ENCODE results near the gene TEX53.

Gene TEX53

GRCh38 chr9:114641967-114642366 lies 15.6 kb downstream of the TEX53 start:
- TF ChIP-seq POLR2A (IDR thresholded peaks at IDR 0.05; ENCODE audit: low read depth, low read length) = no peak
- no peak for FAIRE-seq
- DNase-seq (ENCODE audit: insufficient read length, low spot score) = no peak

GRCh38 chr9:114638404-114638803 lies 19.2 kb downstream of the TEX53 start:
- no peak for FAIRE-seq

GRCh38 chr9:114634387-114634786 lies 23.2 kb downstream of the TEX53 start:
- no peak for TF ChIP-seq POLR2A (IDR thresholded peaks at IDR 0.05; ENCODE audit: low read depth, low read length)
- DNase-seq (ENCODE audit: insufficient read length, low spot score) (no peak), FAIRE-seq (no peak)

More at GRCh38 chr9:114638404-114638803, 19.2 kb downstream of the TEX53 start:
- no peak for TF ChIP-seq POLR2A (IDR thresholded peaks at IDR 0.05; ENCODE audit: low read depth, low read length)
- no peak for DNase-seq (ENCODE audit: insufficient read length, low spot score)

GRCh38 chr9:114633438-114634089 lies 24.0 kb downstream of the TEX53 start:
- no peak for DNase-seq (ENCODE audit: insufficient read length, low spot score)
- no peak for TF ChIP-seq POLR2A (IDR thresholded peaks at IDR 0.05; ENCODE audit: low read depth, low read length)
- FAIRE-seq = no peak

- no peak for DNase-seq (ENCODE audit: insufficient read length, low spot score)
- no peak for TF ChIP-seq POLR2A (IDR thresholded peaks at IDR 0.05; ENCODE audit: low read depth, low read length)
- no peak for FAIRE-seq
Observed at GRCh38 chr9:114631166-114631565, 26.4 kb downstream of the TEX53 start.

GRCh38 chr9:114629563-114630090 lies 28.0 kb downstream of the TEX53 start:
- no peak for FAIRE-seq
- TF ChIP-seq POLR2A (IDR thresholded peaks at IDR 0.05; ENCODE audit: low read depth, low read length) = no peak
- DNase-seq (ENCODE audit: insufficient read length, low spot score) = no peak

GRCh38 chr9:114627553-114627952 lies 30.1 kb downstream of the TEX53 start:
- FAIRE-seq = no peak
- DNase-seq (ENCODE audit: insufficient read length, low spot score) = no peak
- no peak for TF ChIP-seq POLR2A (IDR thresholded peaks at IDR 0.05; ENCODE audit: low read depth, low read length)

- TF ChIP-seq POLR2A (IDR thresholded peaks at IDR 0.05; ENCODE audit: low read depth, low read length) = no peak
- FAIRE-seq (no peak), DNase-seq (ENCODE audit: insufficient read length, low spot score) (no peak)
Observed at GRCh38 chr9:114626415-114627020, 31.1 kb downstream of the TEX53 start.

GRCh38 chr9:114624677-114625076 lies 32.9 kb downstream of the TEX53 start:
- FAIRE-seq = no peak

GRCh38 chr9:114621975-114622609 lies 35.5 kb downstream of the TEX53 start:
- peak; percentile 98 for FAIRE-seq
- peak; percentile 78 for DNase-seq (ENCODE audit: insufficient read length, low spot score)
- no peak for TF ChIP-seq POLR2A (IDR thresholded peaks at IDR 0.05; ENCODE audit: low read depth, low read length)

More at GRCh38 chr9:114624677-114625076, 32.9 kb downstream of the TEX53 start:
- no peak for DNase-seq (ENCODE audit: insufficient read length, low spot score)
- TF ChIP-seq POLR2A (IDR thresholded peaks at IDR 0.05; ENCODE audit: low read depth, low read length) = no peak

- DNase-seq (ENCODE audit: insufficient read length, low spot score) = no peak
- TF ChIP-seq POLR2A (IDR thresholded peaks at IDR 0.05; ENCODE audit: low read depth, low read length) = no peak
- no peak for FAIRE-seq
Observed at GRCh38 chr9:114621561-114621960, 36.0 kb downstream of the TEX53 start.

GRCh38 chr9:114619191-114619761 lies 38.3 kb downstream of the TEX53 start:
- DNase-seq (ENCODE audit: insufficient read length, low spot score) = no peak
- no peak for FAIRE-seq
- no peak for TF ChIP-seq POLR2A (IDR thresholded peaks at IDR 0.05; ENCODE audit: low read depth, low read length)

- DNase-seq (ENCODE audit: insufficient read length, low spot score) = no peak
- no peak for FAIRE-seq
- no peak for TF ChIP-seq POLR2A (IDR thresholded peaks at IDR 0.05; ENCODE audit: low read depth, low read length)
Observed at GRCh38 chr9:114616684-114617520, 40.7 kb downstream of the TEX53 start.

Measured in H54 (cell line).